Fibroblast of pulmonary artery (primary cell): Measurements from ENCODE around the gene CCDC60.

Source experiments
- DNase-seq: peaks from one replicate; pipeline ENCODE4 v3.0.0-alpha.2; 2010; ENCODE audit warnings: low read depth
- H3K4me3 ChIP-seq: replicated peaks from 2 replicates; pipeline ENCODE4 v1.5.1; 2011; ENCODE audit warnings: low read depth, mild to moderate bottlenecking, control low read depth, low read length, moderate library complexity
- CTCF ChIP-seq: IDR thresholded peaks from 2 replicates; pipeline ENCODE4 v1.5.1; 2011; ENCODE audit warnings: mild to moderate bottlenecking, control low read depth, low read length, inconsistent platforms; ENCODE audit errors: missing control alignments

CCDC60 gene, protein sequence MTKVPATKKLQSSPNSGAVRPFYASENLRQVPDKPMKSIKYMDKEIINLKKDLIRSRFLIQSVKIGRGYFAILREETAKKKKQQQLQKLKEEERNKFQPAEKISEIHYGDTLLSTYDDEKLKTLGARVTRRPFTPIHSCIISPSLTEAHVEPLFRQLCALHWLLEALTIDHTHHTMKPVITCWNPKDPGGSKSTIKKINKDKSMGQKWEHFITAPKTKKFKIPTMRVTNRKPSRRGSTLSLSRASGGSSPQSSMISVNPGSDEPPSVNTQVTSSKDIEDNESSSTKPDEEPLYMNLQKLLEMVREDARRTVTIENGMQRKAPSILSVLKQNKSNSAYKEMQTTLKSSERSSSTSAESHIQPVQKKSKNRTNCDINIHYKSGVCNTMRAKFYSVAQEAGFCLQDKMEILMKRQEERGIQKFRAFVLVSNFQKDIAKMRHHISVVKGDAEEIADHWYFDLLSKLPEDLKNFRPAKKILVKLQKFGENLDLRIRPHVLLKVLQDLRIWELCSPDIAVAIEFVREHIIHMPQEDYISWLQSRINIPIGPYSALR

GRCh38 chr12:119334430-119335170 is at the start of gene CCDC60:
TSS of gene CCDC60 (plus strand) at chr12:119334729. CDS start at chr12:119335177, 448 bp downstream.
- no peak for TF ChIP-seq CTCF
- no peak for DNase-seq
- no peak within 1 kb of the TSS for H3K4me3 ChIP-seq

- no peak overlapping the region for H3K4me3 ChIP-seq
- no peak for TF ChIP-seq CTCF
- DNase-seq: no peak
Observed at GRCh38 chr12:119288576-119288975, 46.0 kb upstream of the CCDC60 start.

- H3K4me3 ChIP-seq: no peak overlapping the region
- no peak for DNase-seq
- no peak for TF ChIP-seq CTCF
Observed at GRCh38 chr12:119292893-119293630, 41.5 kb upstream of the CCDC60 start.

DNA sequence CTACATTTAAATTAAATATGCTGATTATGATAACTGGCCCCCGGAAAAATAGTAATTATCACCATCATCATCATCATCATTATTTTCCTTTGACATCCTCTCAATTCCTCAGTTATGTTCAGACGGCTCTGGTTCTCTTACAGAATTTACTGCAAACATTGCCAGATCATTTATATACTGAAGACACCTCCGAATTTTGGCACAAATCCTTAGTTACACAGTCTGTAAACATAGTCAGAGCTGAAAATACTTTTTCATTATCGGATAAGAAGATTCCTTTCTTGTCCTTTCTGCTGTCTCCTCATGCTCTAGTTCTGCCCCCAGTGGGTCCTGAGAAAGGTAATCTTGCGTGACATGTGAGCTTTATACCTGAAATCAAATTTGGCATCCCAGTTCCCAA is 40.3 kb upstream of the CCDC60 start:
- no peak for DNase-seq
- TF ChIP-seq CTCF: no peak
- H3K4me3 ChIP-seq: no peak overlapping the region

DNA sequence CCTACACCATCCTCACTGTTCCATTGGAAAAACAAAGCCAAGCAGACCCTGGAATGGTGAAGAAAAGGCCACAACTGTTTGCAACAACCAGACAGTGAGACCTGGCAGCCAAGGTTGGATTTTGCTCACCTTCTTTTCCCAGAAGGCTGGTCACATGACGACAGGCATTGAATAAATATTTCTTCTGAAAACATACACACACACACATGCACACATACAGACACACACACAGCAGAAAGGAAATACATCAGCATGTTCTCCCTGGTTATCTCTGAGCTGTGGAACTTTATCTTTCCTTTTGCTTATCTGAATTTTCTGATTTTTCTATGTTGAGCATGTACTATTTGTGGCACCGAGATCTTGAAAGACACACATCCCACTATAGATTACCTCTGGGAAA is 38.0 kb upstream of the CCDC60 start:
- no peak for DNase-seq
- TF ChIP-seq CTCF: no peak
- no peak overlapping the region for H3K4me3 ChIP-seq

DNA sequence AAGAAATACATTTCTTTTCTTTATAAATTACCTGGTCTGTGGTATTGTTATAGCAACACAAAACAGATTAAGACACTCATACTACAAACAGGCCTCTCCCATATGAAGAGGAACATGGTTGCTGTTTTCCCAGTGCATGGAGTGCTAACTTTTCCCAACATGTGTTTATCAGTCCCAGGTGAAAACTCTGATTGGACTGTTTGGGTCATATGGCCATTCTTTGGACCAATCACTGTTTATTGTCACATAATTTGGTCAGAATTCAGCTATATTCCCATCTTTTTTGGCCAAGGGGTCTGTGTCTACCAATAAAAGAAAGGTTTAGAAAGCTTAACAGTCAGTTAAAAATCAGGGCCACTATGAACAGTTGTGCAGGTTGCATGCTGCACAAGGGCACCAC is 35.4 kb upstream of the CCDC60 start:
- H3K4me3 ChIP-seq: no peak overlapping the region
- no peak for DNase-seq
- no peak for TF ChIP-seq CTCF
